Measurements from ENCODE around the gene CCDC60. TPM values are rescaled to one million over a fixed set of nuclear protein-coding genes. Genes with fewer than 3 reads are reported as not detected.
A peak's percentile ranks its signal among the peaks of the same experiment; 100 is the strongest.

CCDC60 gene
- total RNA-seq, 1 experiment from 2014 or later: not detected

DNA sequence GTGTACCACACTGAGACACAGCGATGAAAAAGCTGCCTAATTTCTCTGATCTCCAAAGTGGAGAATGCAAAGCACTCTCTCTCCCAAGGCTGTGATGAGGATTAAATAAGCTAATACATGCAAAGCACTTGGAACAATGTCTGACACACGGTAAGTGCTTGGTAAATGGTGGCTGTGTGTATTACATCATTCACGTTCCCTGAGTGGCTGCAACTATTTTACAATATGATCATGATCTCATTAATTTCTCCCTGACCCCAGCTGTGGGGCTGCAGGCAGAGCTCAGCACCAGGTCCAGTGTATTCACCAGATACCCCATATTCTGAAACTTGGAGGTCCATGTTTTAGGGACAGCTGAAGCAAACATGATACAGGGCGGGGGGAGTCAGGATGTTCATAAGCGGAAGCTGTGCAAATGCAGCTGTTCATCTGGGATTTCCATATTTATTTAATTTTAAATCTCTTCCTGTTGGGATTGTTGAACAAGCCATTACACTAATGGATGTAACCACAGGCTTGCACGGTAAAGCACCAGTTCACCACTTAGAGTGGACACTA lies 106.4 kb downstream of the CCDC60 start:
- TF ChIP-seq ZFX (IDR thresholded peaks at IDR 0.05) (no peak), ZBTB33 (IDR thresholded peaks at IDR 0.05; ENCODE audit: extremely low read depth, insufficient replicate concordance, low read length) (no peak), ELF1 (IDR thresholded peaks at IDR 0.05; ENCODE audit: borderline replicate concordance, low read depth) (no peak), SIN3A (IDR thresholded peaks at IDR 0.05; ENCODE audit: low read depth) (no peak)
- no peak overlapping the region for H2AFZ ChIP-seq (ENCODE audit: low read depth, low read length, poor library complexity, severe bottlenecking)
- no peak overlapping the region for H3K9ac ChIP-seq (ENCODE audit: low read length)
- H3K27me3 ChIP-seq (ENCODE audit: insufficient read depth, low read length): no peaks in the 10 kb centered on the region; the same call in 1 of the 2 replicates
- H3K9me2 ChIP-seq (ENCODE audit: insufficient read depth): no peaks in the 10 kb centered on the region
- BruUV-seq (replicated peaks): no TSS peak
- H3K4me2 ChIP-seq (ENCODE audit: low read length): no peak overlapping the region
- ChIA-PET CTCF (interaction anchor here (1.3 kb wide), 1 partner anchor 8 kb away, joined by 4 read pairs; no protein-coding TSS in a partner anchor), POLR2A (no interaction called here), RAD21 (ENCODE audit: low non-redundant PET in 1 of 2, low total read pairs in 2 of 2, uncharacterized antibody in 2 of 2, unreplicated experiment in 2 of 2) (no interaction called here)
- DNase-seq (ENCODE audit: low read depth, low spot score): no peak
- no peak overlapping the region for H3K27ac ChIP-seq (ENCODE audit: low read depth, low read length)
- H3K4me1 ChIP-seq (ENCODE audit: control insufficient read depth in 1 of 2, insufficient read depth in 2 of 2, low read length in 2 of 2): peaks cover 0 to 4% of the 10 kb centered on the region in 2 experiments; a peak in 2 of 4 replicates
- intact Hi-C loops (cut with micrococcal nuclease): loop anchor here (5.0 kb wide), 1 partner anchor 206 kb away; no protein-coding TSS in a partner anchor
- H3K4me3 ChIP-seq (replicated peaks in 1 of 2; ENCODE audit: low read depth in 1 of 2, low read length in 2 of 2): no peak overlapping the region
- no peaks in the 10 kb centered on the region for H3K36me3 ChIP-seq (ENCODE audit: control insufficient read depth in 1 of 2, insufficient read depth in 2 of 2, low read length in 2 of 2)
- H3K9me3 ChIP-seq (ENCODE audit: control insufficient read depth in 1 of 2, insufficient read depth in 1 of 2, low read depth in 1 of 2, low read length in 2 of 2): no peaks in the 10 kb centered on the region
- H3K79me2 ChIP-seq (ENCODE audit: insufficient read depth, low read length): no peaks in the 10 kb centered on the region
- no peak for ATAC-seq
- H4K20me1 ChIP-seq (ENCODE audit: insufficient read depth): no peaks in the 10 kb centered on the region

DNA sequence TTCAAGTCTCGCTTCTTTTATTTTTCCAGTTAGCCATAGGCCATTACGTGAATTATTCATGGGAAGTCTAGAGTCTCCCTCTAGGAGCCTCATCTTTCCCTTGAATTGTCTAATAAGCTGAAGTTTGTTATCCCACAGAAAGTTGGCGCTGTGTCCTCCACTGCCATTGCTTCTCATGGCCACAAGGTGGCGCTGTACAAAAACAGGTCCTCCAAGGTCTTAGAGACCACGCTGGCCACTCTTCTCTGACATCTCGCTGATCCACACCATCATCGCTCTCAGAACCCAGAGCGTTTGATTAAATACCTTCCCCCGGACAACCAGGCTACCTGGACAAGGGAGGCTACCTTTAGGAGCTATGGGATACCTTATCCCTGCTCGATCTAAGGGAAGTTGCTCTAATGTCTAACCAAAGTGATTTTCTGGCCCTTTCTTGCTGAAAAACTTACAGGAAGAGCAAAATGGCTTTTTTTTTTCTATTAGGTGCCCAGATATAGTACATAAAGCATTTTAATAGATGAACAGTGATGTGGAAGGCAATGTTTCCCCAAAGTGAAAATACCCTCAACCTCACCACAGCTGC lies 110.0 kb downstream of the CCDC60 start:
- TF ChIP-seq POLR2AphosphoS5 (IDR thresholded peaks at IDR 0.05; ENCODE audit: low read depth, low read length): no peak
- TF ChIP-seq YY1 (IDR thresholded peaks at IDR 0.05; ENCODE audit: extremely low read depth, insufficient replicate concordance, low read depth, low read length): peak; percentile 57
- peak; percentile 99 to 100 (median 100) for TF ChIP-seq CTCF (IDR thresholded peaks at IDR 0.05 in 2 of 3, conservative IDR thresholded peaks at IDR 0.05 in 1 of 3; ENCODE audit: borderline replicate concordance in 1 of 3, insufficient read depth in 1 of 3, low read depth in 2 of 3, low read length in 2 of 3)
- no peak for TF ChIP-seq FOSL1 (IDR thresholded peaks at IDR 0.05; ENCODE audit: low read depth)
- TF ChIP-seq SP1 (IDR thresholded peaks at IDR 0.05; ENCODE audit: low read depth): no peak
- peak; percentile 68 for TF ChIP-seq RAD21 (IDR thresholded peaks at IDR 0.05; ENCODE audit: low read depth)
- 0 out of 2 replicates have a peak, but pooled peaks have one; percentile 37 for TF ChIP-seq MAX (IDR thresholded peaks at IDR 0.05)
- peak; percentile 97 for TF ChIP-seq CBX3 (IDR thresholded peaks at IDR 0.05; ENCODE audit: low read depth)
- peak overlapping the region; percentile 19 to 35; a peak in 3 of 4 replicates for H3K4me3 ChIP-seq (replicated peaks in 1 of 2; ENCODE audit: low read depth in 1 of 2, low read length in 2 of 2)
- H3K27ac ChIP-seq (ENCODE audit: low read depth, low read length): no peak overlapping the region
- no peaks in the 10 kb centered on the region for H3K9me3 ChIP-seq (ENCODE audit: control insufficient read depth in 1 of 2, insufficient read depth in 1 of 2, low read depth in 1 of 2, low read length in 2 of 2)
- peak; percentile 99 for ATAC-seq
- no peaks in the 10 kb centered on the region for H3K79me2 ChIP-seq (ENCODE audit: insufficient read depth, low read length)
- intact Hi-C loops (cut with micrococcal nuclease): loop anchor here (1.0 to 5.0 kb wide), 2 partner anchors 101 to 203 kb away; no protein-coding TSS in a partner anchor
- H3K9me2 ChIP-seq (ENCODE audit: insufficient read depth): no peaks in the 10 kb centered on the region
- no peaks in the 10 kb centered on the region for H3K36me3 ChIP-seq (ENCODE audit: control insufficient read depth in 1 of 2, insufficient read depth in 2 of 2, low read length in 2 of 2)
- ChIA-PET RAD21 (ENCODE audit: low non-redundant PET in 1 of 2, low total read pairs in 2 of 2, uncharacterized antibody in 2 of 2, unreplicated experiment in 2 of 2) (no interaction called here), CTCF (interaction anchor here (0.6 to 4.1 kb wide), 20 partner anchors 9 to 465 kb away, joined by 3 to 30 read pairs (median 4); no protein-coding TSS in a partner anchor), POLR2A (no interaction called here)
- no peak overlapping the region for H3K9ac ChIP-seq (ENCODE audit: low read length)
- H4K20me1 ChIP-seq (ENCODE audit: insufficient read depth): no peaks in the 10 kb centered on the region
- peak overlapping the region; percentile 67 for H3K4me2 ChIP-seq (ENCODE audit: low read length)
- peaks cover 18% of the 10 kb centered on the region for H3K27me3 ChIP-seq (ENCODE audit: insufficient read depth, low read length)
- peak; percentile 85 for DNase-seq (ENCODE audit: low read depth, low spot score)
- H3K4me1 ChIP-seq (ENCODE audit: control insufficient read depth in 1 of 2, insufficient read depth in 2 of 2, low read length in 2 of 2): peaks cover 0 to 4% of the 10 kb centered on the region in 2 experiments; a peak in 2 of 4 replicates
- BruUV-seq (replicated peaks): no TSS peak
- peak overlapping the region; percentile 94 for H2AFZ ChIP-seq (ENCODE audit: low read depth, low read length, poor library complexity, severe bottlenecking)

All from HCT116 (cell line).